ENCODE data around the gene FOXL3. TPM values are rescaled to one million over a fixed set of nuclear protein-coding genes. Genes with fewer than 3 reads are reported as not detected.

FOXL3 gene
- total and polyA plus RNA-seq, 12 donors, result not detected

DNA sequence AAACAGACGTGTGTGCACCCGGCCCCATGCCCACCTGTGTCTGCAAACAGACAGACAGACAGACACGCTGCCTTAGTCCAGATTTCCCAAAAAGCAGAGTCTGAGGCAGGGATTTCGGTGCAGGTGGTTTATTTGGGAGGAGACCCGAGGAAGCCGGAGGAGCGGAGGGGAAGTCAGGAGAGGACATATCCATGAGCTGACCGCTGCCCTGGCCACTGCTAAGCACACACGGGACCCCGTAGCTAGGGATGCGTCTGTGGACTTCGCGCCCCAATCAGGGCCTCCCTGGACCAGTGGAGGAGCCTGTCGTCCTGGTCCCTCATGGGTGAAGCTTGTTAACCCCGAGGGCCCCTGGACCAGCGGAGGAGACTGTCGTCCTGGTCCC lies 47.6 kb downstream of the FOXL3 start:
- 82 to 83% methylated on average over 17 of the region's 17 CpGs for WGBS, 2 donors
- ATAC-seq, result no peak
- no peaks in the 10 kb centered on the region for H3K36me3 ChIP-seq
- no peaks in the 10 kb centered on the region for H3K9me3 ChIP-seq
- TF ChIP-seq, protein P1, sequence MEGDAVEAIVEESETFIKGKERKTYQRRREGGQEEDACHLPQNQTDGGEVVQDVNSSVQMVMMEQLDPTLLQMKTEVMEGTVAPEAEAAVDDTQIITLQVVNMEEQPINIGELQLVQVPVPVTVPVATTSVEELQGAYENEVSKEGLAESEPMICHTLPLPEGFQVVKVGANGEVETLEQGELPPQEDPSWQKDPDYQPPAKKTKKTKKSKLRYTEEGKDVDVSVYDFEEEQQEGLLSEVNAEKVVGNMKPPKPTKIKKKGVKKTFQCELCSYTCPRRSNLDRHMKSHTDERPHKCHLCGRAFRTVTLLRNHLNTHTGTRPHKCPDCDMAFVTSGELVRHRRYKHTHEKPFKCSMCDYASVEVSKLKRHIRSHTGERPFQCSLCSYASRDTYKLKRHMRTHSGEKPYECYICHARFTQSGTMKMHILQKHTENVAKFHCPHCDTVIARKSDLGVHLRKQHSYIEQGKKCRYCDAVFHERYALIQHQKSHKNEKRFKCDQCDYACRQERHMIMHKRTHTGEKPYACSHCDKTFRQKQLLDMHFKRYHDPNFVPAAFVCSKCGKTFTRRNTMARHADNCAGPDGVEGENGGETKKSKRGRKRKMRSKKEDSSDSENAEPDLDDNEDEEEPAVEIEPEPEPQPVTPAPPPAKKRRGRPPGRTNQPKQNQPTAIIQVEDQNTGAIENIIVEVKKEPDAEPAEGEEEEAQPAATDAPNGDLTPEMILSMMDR (IDR thresholded peaks at IDR 0.05), result no peak
- no peak overlapping the region for H3K27ac ChIP-seq
- peak in 1 of 2 donors; percentile 2 for DNase-seq
- H3K4me1 ChIP-seq, result peaks cover 9 to 33% (median 18%) of the 10 kb centered on the region in 9 donors
- intact Hi-C loops (cut with DNase I), result loop anchor here in 3 of 10 donors (10.0 kb wide), 2 partner anchors 177 to 327 kb away; partner anchors contain the start of gene PDGFA (in 2 of the 3)
- no peak overlapping the region for H3K4me3 ChIP-seq
- H3K27me3 ChIP-seq, result peaks cover 0 to 7% (median 0%) of the 10 kb centered on the region in 7 donors

DNA sequence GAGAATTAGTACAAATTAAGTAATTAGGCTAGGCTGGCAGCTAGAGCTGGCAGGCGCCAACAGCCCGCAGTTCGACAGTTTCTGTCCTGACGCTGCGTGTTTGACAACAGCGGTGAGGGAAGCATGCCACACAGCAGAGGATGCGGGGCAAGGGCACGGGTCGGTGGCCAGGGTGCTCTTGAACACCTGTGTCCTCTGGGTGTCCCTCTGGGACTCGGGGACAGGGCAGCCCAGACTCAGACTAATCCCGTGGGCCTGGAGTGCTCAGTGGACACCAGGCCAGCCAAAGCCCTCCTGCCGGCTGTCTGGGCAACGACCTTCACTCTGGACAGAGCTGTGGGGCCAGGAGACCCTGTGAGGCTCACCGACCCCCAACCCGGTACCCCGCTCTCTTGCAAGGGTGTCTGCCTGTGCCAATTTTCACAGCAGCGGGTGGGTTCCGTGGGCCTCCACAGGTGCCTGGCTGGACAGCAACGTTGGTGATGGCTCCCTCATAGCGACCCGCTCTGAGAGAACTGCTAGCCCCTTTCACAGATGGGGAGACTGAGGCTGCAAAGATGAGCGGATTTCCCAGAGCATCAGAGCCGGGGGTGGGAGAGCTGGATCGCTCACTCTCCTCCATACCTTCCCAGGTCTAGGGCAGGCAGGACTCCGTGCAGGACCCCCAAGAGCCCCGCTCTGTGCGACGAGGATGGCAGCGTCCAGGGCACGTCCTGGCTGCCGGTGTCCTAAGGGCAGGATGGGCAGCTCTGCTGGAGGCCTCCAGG lies 48.5 kb downstream of the FOXL3 start:
- Histone ChIP-seq H3K4me1 (peaks cover 0 to 27% (median 10%) of the 10 kb centered on the region in 9 donors), H3K9me3 (no peaks in the 10 kb centered on the region), H3K27ac (no peak overlapping the region), H3K27me3 (no peaks in the 10 kb centered on the region), H3K4me3 (no peak overlapping the region), H3K36me3 (no peaks in the 10 kb centered on the region)
- TF ChIP-seq, protein P1 (IDR thresholded peaks at IDR 0.05), result no peak
- ATAC-seq (no peak), DNase-seq (peak in 1 of 2 donors; percentile 9)
- intact Hi-C loops (cut with DNase I), result loop anchor here in 3 of 10 donors (10.0 kb wide), 2 partner anchors 176 to 326 kb away; partner anchors contain the start of gene PDGFA (in 2 of the 3)
- WGBS, 2 donors, result 88 to 95% methylated on average over 31 of the region's 31 CpGs

DNA sequence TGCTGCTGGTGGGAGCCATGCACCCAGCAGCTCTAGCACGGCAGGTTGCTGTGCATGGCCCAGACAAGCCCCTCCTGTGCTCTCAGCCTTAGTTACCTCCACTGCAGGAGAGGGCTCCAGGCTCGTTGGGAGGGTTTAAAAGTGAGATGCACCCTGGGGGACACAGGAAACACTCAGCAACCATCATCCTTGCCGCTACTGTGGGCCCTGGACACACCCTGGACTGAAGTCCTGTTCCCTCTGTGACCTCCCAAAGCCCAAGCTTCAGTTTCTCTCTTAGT lies 49.0 kb downstream of the FOXL3 start:
- no peak overlapping the region for H3K27ac ChIP-seq
- H3K27me3 ChIP-seq, result no peaks in the 10 kb centered on the region
- intact Hi-C loops (cut with DNase I), result loop anchor here in 3 of 10 donors (10.0 kb wide), 2 partner anchors 176 to 326 kb away; partner anchors contain the start of gene PDGFA (in 2 of the 3)
- ATAC-seq, result no peak
- 79 to 91% methylated on average over 3 of the region's 3 CpGs for WGBS, 2 donors
- peaks cover 0 to 25% (median 10%) of the 10 kb centered on the region in 9 donors for H3K4me1 ChIP-seq
- H3K36me3 ChIP-seq, result no peaks in the 10 kb centered on the region
- H3K9me3 ChIP-seq, result no peaks in the 10 kb centered on the region
- TF ChIP-seq, protein P1 (IDR thresholded peaks at IDR 0.05), result no peak
- DNase-seq, result no peak
- no peak overlapping the region for H3K4me3 ChIP-seq

- Histone ChIP-seq H3K4me3 (no peak overlapping the region), H3K4me1 (peaks cover 0 to 25% (median 10%) of the 10 kb centered on the region in 9 donors), H3K36me3 (no peaks in the 10 kb centered on the region), H3K27me3 (no peaks in the 10 kb centered on the region), H3K9me3 (peaks cover 0 to 2% (median 0%) of the 10 kb centered on the region in 11 donors), H3K27ac (no peak overlapping the region)
- WGBS, 2 donors, result 82 to 84% methylated on average over 7 of the region's 7 CpGs
- TF ChIP-seq, protein P1 (IDR thresholded peaks at IDR 0.05), result no peak
- DNase-seq, result peak in 1 of 2 donors; percentile 2
- ATAC-seq, result no peak
- intact Hi-C loops (cut with DNase I), result loop anchor here in 3 of 10 donors (10.0 kb wide), 2 partner anchors 175 to 325 kb away; partner anchors contain the start of gene PDGFA (in 2 of the 3)
These were observed 49.7 kb downstream of the FOXL3 start for GRCh38 chr7:339696-340095.
